Endothelial cell of hepatic sinusoid (primary cell): Measurements from ENCODE around the gene KRTAP19-8.

Experiments used
- in situ Hi-C: cut with HindIII; loops from 2 replicates; pipeline ENCODE4 v1.10.0; 2017; ENCODE audit warnings: low sequenced_read_pairs

KRTAP19-8 gene

GRCh38 chr21:31038376-31038775 is at the start of gene KRTAP19-8:
TSS of gene KRTAP19-8 (minus strand) at chr21:31038476. CDS start at chr21:31038443, 33 bp downstream.
- in situ Hi-C loops: no loop called here

- in situ Hi-C loops: no loop called here
Measured at GRCh38 chr21:31087639-31088473, 49.6 kb upstream of the KRTAP19-8 start.

GRCh38 chr21:31084689-31085088 is 46.4 kb upstream of the KRTAP19-8 start:
- in situ Hi-C loops: no loop called here

- in situ Hi-C loops: no loop called here
Measured at GRCh38 chr21:31078796-31079195, 40.5 kb upstream of the KRTAP19-8 start.

- in situ Hi-C loops: no loop called here
Measured at GRCh38 chr21:31078216-31078615, 39.9 kb upstream of the KRTAP19-8 start.

- in situ Hi-C loops: no loop called here
Measured at GRCh38 chr21:31075848-31076247, 37.6 kb upstream of the KRTAP19-8 start.

- in situ Hi-C loops: no loop called here
Measured at GRCh38 chr21:31072533-31072932, 34.3 kb upstream of the KRTAP19-8 start.

- in situ Hi-C loops: no loop called here
Measured at GRCh38 chr21:31064803-31065202, 26.5 kb upstream of the KRTAP19-8 start.

- in situ Hi-C loops: no loop called here
Measured at GRCh38 chr21:31052489-31053142, 14.3 kb upstream of the KRTAP19-8 start.

GRCh38 chr21:31050577-31051157 is 12.4 kb upstream of the KRTAP19-8 start:
- in situ Hi-C loops: no loop called here

GRCh38 chr21:31045841-31046240 is 7.6 kb upstream of the KRTAP19-8 start:
- in situ Hi-C loops: no loop called here

GRCh38 chr21:31043471-31043870 is 5.2 kb upstream of the KRTAP19-8 start:
- in situ Hi-C loops: no loop called here

GRCh38 chr21:31042080-31042464 is 3.8 kb upstream of the KRTAP19-8 start:
- in situ Hi-C loops: no loop called here

GRCh38 chr21:31041295-31042079 is 3.2 kb upstream of the KRTAP19-8 start:
- in situ Hi-C loops: no loop called here

- in situ Hi-C loops: no loop called here
Measured at GRCh38 chr21:31034378-31034777, 3.9 kb downstream of the KRTAP19-8 start.

GRCh38 chr21:31030367-31031106 is 7.7 kb downstream of the KRTAP19-8 start:
- in situ Hi-C loops: no loop called here

- in situ Hi-C loops: no loop called here
Measured at GRCh38 chr21:31023680-31024079, 14.6 kb downstream of the KRTAP19-8 start.

GRCh38 chr21:31022306-31022705 is 16.0 kb downstream of the KRTAP19-8 start:
- in situ Hi-C loops: no loop called here

- in situ Hi-C loops: no loop called here
Measured at GRCh38 chr21:31018232-31018631, 20.0 kb downstream of the KRTAP19-8 start.

GRCh38 chr21:31014891-31015290 is 23.4 kb downstream of the KRTAP19-8 start:
- in situ Hi-C loops: no loop called here
